ENCODE data around the gene PXDC1.
"Not testable (repeated sequence)": the region's sequence is repeated elsewhere in the genome, so short reads cannot be mapped to it uniquely, and the experiment has no call there.

The PXDC1 gene

DNA sequence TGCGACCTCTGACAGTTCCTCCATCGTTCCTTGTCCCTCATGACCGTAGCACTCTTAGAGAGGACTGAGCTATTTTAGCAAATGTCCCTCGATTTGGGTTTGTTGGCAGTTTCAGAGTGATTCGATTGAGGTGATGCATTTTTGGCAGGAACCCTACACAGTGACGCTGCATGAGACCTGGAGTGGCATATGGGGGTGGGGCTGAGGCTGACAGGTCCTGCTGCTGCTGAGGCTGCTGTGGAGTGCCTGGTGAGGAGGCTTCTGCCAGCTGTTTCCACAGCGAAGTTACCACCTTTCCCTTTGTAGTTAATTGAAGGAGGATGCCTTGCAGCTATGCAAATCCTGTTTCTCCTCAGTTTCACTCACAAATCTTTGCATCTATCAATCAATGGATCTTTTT, 19.8 kb downstream of the PXDC1 start:
- DNase-seq (ENCODE audit: low read depth): no peak

DNA sequence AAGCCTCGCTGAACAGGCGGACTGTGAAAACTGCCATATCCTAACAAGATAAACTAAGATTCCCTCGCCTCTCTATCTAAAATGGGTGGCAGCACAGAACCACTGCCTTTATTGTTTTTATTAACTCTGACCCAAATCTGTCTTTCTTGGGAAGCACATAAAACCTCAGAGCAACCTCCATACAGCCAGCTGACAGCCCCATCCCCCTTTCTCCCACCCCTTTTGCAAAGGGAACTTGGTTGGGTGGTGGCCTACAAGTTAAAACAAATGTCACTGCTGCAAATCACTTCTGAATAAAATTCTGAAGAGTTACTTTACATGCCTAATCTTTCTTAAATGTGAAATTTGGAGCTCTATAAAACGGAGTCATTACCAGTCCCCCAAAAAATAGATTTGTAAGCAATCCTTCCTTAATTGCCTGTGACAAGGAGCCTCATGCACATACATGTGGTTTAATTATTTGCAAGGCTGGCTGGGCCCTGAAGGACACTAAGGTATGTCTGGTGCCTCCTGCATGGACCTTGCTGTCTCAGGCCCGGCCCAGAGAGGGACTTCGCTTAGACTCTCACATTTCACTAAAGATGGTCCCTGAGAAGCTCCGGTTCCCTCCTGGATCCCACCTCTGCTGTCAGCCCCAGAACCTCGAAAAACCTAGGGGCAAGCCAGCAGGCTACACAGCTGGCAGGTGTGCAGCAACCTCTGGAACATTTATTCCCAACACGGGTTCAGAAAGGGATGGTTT, 21.7 kb downstream of the PXDC1 start:
- no peak for DNase-seq (ENCODE audit: low read depth)

DNA sequence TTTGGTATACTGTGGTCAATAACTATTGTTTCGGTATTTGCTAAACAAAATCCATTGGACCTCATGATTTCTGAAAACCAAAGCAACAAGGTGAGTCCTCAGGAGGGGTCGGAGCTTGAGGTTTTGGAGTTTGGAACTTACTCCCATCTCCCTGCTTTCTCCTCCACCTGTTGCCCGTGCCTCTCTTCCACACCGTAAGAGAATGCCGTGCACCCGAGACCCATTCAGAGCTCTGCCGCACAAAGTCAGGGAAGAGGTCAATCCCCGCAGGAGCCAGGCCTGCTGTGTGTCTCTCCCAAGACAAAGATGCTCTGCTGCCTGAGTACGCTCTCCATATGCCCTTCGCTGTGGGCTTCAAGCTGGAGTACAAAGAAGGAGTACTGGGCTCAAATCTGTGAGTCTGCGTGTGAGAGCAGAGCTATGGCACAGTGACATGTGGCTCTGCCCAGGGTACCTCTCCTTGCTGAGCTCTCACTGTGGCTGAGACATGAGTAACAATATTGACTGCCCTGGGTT, 23.9 kb downstream of the PXDC1 start:
- no peak for DNase-seq (ENCODE audit: low read depth)

DNA sequence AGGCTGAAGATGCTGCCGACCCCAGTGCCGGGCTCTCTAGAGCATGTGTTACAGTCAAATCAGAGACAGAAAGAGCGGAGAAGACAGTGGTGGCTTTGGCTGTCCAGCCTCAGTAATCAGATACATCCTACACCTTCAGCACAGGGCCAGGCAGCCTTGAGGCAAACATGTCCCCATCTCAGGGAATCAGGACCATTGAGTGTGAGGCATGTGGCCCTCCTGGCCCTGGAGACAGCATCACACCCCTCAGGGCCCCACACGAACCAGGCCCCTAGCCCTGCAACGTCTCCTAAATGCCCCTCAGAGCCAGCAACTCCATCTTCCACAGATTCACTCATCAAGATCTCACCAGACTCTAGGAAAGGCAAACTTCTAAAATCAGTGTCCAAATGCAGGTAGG, 24.5 kb downstream of the PXDC1 start:
- DNase-seq (ENCODE audit: low read depth): no peak

DNA sequence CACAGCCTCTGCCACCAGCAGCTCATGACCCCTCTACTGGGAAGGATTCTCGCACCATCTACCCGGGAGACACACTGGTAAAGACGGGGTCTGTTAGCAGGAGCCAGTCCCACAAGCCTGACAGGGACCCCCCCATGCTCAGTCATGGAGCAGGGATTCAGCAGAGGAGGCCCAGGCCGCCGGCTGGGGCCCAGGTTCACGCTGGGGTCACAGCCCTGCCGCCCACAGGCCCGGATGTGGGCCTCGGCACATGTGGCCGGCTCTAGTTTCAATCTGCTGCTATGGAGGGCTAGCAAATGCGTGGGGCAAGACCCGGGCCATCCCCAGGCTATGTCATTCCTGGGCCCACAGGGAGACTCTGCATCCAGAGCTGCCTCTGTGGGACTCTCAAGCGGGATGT, 25.1 kb downstream of the PXDC1 start:
- no peak for DNase-seq (ENCODE audit: low read depth)

DNA sequence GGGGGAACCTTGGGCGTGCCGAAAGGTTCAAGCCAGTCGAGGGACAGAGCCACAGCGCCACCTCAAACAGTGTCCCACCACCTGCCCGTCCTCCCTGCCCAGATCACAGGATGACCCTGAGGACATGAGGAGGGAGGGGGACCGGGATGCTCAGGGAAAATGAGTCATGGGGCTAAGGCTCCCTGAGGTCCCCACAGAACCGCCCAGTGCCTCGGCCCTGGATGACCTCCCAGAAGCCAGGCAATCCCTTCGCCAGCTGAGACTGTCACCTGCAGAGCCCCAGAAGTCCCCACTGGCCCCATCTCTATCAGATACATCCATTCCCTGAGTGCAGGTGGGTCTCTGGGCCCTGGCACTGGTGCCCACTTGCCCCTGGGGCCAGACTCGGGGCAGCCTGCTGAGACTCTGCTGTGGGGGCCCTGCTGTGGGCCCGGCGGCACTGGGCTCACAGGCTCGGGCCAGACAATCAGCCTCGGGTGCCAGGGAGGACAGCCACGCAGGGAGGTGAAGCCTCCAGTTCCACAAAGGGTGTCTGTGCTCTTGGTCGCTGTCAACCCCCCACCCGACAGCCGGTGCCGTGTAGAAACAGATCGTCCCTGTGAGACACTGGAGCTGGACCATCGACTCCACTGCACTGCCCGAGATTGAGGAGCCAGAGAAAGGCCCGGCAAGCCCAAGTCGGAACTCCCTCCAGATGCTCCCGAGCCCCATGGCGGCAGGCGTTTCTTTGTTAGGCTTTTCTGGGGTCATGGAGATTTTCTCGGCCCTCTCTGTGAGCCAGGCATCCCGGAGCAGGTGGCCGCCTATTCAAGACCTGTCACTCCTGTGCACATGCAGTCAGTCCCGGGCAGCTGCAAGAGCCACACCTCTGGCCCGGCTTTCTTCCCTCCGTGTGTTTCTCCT, 26.1 kb downstream of the PXDC1 start:
- no peak for DNase-seq (ENCODE audit: low read depth)

DNA sequence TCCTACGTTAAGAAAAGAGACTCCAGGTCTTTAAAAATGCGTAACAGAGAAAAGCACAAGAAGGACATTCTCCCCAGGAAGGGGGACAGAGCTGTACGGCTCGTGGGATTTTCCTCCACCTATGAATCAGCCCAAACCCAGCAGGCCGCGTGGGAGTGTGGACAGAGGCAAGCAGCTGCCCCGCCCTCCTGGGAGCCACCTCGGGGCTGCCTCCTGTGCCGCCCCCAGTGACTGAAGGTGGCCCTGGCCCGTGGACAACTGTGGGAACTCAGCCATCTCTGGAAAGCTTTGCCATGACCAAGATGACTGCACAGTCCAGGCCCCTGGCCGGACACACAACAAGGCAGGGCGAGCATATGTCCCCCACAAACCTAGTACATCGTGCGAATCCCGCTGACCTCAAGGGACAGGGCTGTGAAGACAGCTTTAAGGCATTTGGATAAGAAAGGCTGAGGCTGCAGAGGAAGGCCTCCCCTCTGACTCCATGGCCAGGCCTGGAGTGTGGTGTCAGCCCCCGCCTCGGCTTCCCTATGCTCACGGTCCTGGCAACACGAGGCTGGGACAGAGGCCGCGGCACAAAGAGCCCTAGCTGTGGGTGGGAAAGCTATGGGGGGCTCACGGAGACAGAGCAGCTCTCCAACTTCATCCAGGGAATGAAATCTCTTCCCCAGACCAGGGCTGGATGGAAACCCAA, 26.9 kb downstream of the PXDC1 start:
- no peak for DNase-seq (ENCODE audit: low read depth)

DNA sequence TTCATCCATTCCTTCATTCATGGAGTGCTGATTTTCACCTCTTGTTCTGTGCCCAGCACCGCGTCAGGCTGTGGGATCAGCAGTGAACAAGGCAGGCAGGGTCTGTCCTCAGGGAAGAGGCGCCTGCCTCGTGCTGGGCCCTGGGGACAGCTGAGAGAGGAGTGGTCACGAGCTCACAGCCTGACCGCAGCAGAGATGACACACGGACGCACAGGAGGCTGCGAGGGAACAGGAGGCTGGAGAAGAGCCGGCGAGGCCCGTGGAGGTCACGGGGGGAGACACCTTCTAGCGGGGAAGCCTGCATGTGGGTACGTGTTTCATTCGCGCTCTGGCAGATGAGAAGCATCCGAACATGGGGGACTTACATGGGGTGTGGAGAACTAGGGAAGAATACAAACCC, 27.5 kb downstream of the PXDC1 start:
- no peak for DNase-seq (ENCODE audit: low read depth)

DNA sequence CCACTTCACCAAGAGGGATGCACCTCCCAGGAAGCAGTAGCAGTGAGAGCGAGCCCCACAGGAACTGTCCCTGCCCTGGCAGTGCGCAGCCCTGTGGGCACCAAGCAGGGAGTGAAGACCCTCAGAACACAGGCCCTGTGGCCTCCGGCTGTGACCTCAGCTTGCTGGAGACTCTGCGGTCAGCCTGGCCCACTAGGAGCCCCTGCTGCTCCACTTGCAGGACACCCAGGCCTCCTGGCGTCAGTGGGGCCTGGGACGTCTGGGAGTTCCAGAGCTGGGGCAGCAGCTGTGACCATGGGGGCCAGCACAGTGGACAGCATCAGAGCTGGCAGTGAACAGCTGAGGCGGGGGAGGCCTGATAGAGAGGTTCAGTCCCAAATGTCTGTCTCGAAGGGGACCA, 28.3 kb downstream of the PXDC1 start:
- DNase-seq (ENCODE audit: low read depth): no peak

DNA sequence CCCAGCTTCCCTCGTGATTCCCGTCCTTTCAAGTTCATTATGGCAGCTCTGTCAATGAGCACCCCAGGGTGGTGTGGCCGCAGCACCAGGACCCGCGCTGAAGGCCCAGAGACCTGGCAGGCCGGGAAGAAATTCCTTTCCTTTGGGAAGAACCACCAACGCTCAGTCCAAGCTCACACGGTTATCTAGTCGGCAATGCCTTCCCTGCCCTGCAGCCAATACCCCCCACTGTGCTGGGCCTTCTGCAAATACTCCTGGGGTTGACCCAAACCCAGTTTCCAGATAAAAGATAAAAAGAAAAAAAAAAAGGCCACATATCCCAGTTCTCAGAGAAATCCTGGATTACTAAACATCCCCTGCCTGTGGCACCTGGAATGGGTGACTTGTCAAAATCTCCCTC, 28.7 kb downstream of the PXDC1 start:
- no peak for DNase-seq (ENCODE audit: low read depth)

DNA sequence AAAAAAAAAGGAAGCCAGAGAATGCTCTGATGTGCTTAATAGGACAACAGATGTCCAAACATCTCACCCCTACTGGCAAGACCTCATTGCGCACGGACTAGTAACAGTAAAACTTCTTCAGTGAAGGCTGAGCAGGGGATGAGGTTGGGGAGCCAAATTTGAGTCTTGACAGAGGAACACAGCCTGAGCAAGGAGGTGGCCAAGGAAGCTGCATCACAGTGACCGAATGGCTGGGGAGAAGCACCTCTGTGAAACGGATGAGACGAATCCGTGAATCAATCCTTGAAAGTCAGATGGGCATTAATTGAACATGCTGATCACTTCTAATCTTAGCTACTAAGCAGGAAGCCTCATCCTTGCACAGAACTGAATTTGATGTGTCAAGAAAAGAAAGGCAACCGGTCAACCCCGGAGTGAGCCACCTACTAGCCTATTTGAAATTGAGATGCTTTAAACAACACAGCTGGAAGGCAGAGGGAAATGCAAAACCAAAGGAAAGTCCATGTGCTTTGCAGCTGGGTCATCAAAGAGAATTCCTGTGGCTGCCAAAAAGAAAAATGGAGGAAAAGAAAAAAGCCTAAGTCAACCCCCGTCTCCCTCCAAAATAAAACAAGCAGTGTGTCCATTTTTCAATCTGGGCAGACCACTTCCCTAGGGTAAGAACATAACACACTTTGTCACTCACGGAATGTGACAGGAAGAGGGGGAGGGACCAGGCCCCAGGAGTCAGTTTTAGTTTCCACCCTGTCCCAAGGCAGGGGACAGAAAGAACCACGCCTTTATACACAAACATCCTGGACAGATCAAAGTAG, 29.5 kb downstream of the PXDC1 start:
- DNase-seq (ENCODE audit: low read depth): no peak

DNA sequence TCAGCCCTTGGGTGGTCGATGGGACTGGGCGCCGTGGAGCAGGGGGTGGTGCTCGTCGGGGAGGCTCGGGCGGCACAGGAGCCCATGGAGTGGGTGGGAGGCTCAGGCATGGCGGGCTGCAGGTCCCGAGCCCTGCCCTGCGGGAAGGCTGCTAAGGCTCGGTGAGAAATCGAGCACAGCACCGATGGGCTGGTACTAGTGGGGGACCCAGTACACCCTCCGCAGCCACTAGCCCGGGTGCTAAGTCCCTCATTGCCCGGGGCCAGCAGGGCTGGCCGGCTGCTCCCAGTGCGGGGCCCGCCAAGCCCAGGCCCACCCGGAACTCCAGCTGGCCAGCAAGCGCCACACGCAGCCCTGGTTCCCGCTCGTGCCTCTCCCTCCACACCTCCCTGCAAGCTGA, 30.7 kb downstream of the PXDC1 start:
- not testable (repeated sequence) for DNase-seq (ENCODE audit: low read depth)

DNA sequence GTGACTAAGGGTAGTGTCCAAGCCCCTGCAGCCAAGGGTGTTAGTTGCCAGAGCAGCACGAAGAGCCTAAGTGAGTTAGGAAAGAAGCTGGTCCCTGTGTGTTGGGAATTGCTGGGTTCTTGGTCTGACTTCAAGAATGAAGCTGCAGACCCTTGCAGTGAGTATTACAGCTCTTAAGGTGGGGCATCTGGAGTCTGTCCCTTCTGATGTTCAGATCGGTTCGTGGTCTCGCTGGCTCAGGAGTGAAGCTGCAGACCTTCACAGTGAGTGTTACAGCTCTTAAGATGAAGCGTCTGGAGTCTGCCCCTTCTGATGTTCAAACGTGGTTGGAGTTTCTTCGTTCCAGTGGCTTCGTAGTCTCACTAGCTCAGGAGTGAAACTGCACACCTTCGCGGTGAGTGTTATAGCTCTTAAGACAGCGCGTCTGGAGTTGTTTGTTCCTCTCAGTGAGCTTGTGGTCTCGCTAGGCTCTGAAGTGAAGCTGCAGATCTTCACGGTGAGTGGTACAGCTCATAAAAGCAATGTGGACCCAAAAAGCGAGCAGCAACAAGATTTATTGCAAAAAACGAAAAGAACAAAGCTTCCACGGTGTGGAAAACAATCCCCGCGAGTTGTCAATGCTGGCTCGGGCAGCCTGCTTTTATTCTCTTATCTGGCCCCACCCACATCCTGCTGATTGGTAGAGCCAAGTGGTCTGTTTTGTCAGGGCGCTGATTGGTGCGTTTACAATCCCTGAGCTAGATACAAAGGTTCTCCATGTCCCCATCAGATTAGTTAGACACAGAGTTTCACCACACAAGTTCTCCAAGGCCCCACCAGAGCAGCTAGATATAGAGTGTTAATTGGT, 31.8 kb downstream of the PXDC1 start:
- no peak for DNase-seq (ENCODE audit: low read depth)

DNA sequence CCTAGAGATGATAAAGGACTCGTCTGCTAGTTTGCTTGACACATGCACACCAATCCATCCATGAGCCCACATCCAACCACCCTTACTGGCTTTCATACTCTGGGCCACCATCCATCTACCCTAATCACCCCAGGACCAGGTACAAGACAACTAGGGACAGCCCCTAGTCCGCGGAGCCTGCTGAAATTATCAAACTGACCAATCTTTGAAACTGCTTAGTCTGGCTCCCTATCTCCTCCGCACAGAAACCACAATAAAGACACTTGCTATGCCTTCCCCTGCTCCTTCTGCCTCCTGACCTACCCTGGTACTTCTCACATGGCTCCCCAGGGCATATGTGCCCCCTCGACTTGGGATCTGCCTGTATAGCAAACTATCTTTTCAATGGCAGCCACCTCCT, 33.1 kb downstream of the PXDC1 start:
- DNase-seq (ENCODE audit: low read depth): no peak

DNA sequence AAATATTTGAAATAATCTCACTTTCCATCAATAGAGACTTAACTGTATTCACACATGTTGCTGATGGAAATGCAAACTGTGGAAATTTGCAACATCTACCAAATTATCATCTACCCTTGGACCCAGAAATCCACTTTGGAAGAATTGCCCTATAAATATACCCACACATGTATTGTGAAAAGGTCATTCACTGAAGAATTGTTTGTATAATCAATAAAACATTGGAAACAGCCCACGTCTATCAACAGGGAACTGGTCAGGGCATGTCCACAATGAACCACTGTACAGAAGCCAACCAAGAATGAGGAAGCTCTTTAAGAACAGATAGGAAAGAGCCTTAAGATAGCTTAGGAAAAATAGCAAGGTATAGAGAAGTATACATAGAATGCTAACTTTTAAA, 36.2 kb downstream of the PXDC1 start:
- no peak for DNase-seq (ENCODE audit: low read depth)

DNA sequence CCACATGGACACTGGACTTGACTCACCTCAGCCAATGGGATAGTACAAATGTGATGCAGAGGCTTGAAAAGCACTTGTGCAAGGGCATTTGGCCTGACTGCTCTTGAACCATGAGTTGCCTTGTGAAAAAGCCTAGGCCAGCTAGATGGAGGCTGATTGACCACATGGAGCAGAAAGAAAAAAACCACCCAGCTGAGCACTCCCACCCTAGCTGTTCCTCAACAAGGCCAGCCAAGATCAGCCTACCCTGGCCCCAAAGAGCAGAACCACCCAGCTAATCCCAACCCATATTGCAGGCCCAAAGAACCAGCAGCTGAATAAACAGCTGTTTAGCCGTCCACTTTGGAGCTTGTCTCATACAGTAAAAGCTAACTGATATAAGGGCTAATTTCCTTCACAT, 36.7 kb downstream of the PXDC1 start:
- DNase-seq (ENCODE audit: low read depth): no peak

DNA sequence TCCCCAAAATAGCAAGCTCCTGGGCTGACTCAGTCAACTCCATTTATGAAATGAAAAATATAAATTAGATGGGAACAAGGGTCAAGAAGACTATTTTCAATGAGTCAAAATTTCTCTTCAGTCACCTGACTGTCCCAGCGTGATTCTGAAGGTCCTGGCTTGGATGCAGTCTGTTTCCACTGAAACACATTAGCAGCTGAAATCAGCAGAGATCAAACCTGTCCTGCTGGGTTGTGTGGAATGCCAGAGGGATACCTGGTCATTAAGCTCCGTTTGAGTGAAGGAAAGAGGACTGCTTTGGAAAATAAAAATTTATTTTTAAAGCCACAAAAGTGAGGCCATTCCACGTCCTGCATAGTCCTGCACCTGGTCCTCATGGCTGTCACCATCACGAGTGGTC, 37.4 kb downstream of the PXDC1 start:
- DNase-seq (ENCODE audit: low read depth): no peak

DNA sequence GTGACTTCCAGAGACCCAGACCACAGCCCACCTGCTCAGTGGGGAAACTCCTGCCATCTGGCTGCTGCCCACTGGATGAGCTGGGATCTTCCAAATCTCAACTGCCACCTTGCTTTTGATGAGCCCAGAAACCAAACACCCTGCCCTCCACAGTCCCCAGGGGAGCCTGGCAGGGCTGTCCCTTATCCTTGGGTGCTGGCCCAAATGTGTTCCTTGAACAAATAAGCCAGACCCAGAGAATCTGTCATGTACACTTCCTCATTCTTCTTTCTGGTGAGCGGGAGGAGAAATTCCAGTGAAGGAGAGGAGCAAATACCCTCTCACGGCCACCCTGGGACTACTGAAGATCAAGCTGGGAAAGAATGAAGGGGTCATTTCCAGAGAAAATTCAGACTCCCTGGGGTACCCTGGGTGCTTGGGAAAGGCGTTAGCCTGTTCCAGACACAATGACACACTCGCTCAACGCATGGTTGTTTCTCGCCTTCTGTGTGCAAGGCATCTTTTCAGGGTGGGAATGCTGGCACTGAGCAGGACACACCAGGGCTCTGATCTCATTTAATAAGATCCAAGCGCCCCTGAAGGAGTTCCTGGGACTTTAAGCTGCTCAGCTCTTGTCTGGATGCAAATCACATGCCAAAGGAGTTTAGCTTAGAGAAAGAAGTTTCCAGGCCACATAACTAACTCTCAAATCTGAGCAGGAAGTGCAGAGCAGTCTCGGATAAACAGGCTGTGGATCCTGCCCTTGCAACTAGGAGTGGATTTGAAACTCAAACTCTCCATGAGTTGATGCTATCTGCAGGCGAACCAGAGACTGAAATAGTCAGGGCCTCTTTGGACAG, 38.5 kb downstream of the PXDC1 start:
- DNase-seq (ENCODE audit: low read depth): no peak

DNA sequence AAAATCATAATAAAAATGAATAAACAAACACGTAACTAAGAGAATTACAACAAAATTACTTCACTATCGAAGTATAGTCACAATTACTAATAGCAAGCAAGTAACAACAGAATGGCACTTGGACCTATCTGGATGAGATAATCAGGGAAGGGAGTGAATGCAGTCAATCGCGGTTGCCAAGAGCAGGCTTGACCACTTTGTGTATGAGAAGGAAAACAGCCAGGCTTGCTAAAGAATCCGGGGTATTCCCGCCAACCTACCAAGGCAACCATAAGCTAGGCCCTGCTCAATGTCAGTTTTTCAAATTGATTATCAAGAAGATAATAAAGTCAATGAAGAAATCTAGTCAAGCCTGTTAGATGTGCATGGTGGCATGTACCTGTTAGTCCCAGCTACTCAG, 39.7 kb downstream of the PXDC1 start:
- no peak for DNase-seq (ENCODE audit: low read depth)

DNA sequence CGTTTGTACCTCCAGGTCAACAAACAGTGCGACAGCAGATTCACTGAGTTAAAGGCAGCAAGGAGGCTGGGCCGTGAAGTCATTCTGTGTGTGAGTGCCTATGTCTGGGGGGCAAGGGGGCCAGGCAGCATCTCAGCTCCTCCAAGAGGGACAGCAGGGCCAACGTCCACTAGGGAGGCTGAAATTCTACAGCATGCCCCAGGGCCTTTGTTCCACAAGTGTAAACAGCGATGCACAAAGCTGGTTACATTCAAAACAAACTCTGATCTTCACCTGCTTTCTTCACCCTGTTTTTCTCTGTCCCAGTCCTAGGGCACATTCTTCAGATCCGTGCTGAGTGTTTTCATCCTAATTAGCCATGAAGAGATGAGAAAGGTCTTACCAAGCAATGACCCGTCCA, 41.1 kb downstream of the PXDC1 start:
- DNase-seq (ENCODE audit: low read depth): no peak

Data from GM04503 (cell line).